GM10266 (cell line): ENCODE data around the gene TTC27.

ENCODE experiments used
- DNase-seq: peaks from one replicate; pipeline ENCODE4 v3.0.0; 2012; ENCODE audit errors: extremely low spot score
- CTCF ChIP-seq: IDR thresholded peaks from 2 replicates; pipeline ENCODE4 v1.5.1; 2012; ENCODE audit warnings: mild to moderate bottlenecking, low read depth; ENCODE audit not compliant: control insufficient read depth, insufficient read depth; ENCODE audit errors: missing control alignments

Gene TTC27

GRCh38 chr2:32641180-32641579 is 13.3 kb downstream of the TTC27 start:
- TF ChIP-seq CTCF: no peak
- DNase-seq: no peak

- no peak for DNase-seq
- TF ChIP-seq CTCF: no peak
Measured at GRCh38 chr2:32647180-32647651, 19.4 kb downstream of the TTC27 start.

GRCh38 chr2:32652555-32653209 is 24.8 kb downstream of the TTC27 start:
- DNase-seq: no peak
- TF ChIP-seq CTCF: no peak

- no peak for DNase-seq
- no peak for TF ChIP-seq CTCF
Measured at GRCh38 chr2:32656069-32656468, 28.2 kb downstream of the TTC27 start.

GRCh38 chr2:32663864-32664263 is 36.0 kb downstream of the TTC27 start:
- no peak for TF ChIP-seq CTCF

GRCh38 chr2:32666704-32667103 is 38.9 kb downstream of the TTC27 start:
- no peak for TF ChIP-seq CTCF

More at GRCh38 chr2:32663864-32664263, 36.0 kb downstream of the TTC27 start:
- DNase-seq: no peak

GRCh38 chr2:32668254-32668653 is 40.4 kb downstream of the TTC27 start:
- no peak for TF ChIP-seq CTCF
- DNase-seq: no peak

More at GRCh38 chr2:32666704-32667103, 38.9 kb downstream of the TTC27 start:
- no peak for DNase-seq
